T-cell (primary cell): ENCODE data around the gene NUDCD3. TPM values are rescaled to one million over a fixed set of nuclear protein-coding genes. Genes with fewer than 3 reads are reported as not detected.
A peak's percentile ranks its signal among the peaks of the same experiment; 100 is the strongest.

Source experiments
- ATAC-seq, 4 experiments: fragments of 200-7000 bp in 3 of 4; fragments of 150-1000 bp in 1 of 4; cut with Tn5 transposase; replicated peaks in 1 of 4; 1 replicate in 3 of 4; 2 replicates in 1 of 4; pipeline ENCODE4 v1.10.0; 2021; ENCODE audit warnings: moderate library complexity in 3 of 4, mild to moderate bottlenecking in 2 of 4, moderate number of reproducible peaks in 1 of 4
- CTCF ChIA-PET, 2 donors: fragments of 300-600 bp; sonication (Branson Sonifier 250); formaldehyde crosslinking; loops; one replicate each; lab custom pipeline; 2022; ENCODE audit warnings: antibody characterized with exemption in 2 of 2; lab: Charles Lee
- POLR2A ChIA-PET, 2 donors: fragments of 300-600 bp; sonication (Branson Sonifier 250); formaldehyde crosslinking; loops; one replicate each; lab custom pipeline; 2022; ENCODE audit warnings: antibody characterized with exemption in 2 of 2; lab: Charles Lee
- DNase-seq, 35 experiments: peaks; one replicate each; pipeline versions ENCODE4 v3.0.0 to v3.0.0-alpha.2; 2013 to 2023
- H3K27ac ChIP-seq: one replicate; pipeline ENCODE4 v1.5.1; 2013; ENCODE audit warnings: low read length
- H3K27me3 ChIP-seq, 2 experiments: replicated peaks in 1 of 2; 1 replicate in 1 of 2; 2 replicates in 1 of 2; pipeline versions ENCODE4 v1.6.1 to v1.7.0; 2013; ENCODE audit warnings: low read length in 1 of 2, mixed read lengths in 1 of 2; ENCODE audit not compliant: control insufficient read depth in 2 of 2, insufficient read depth in 2 of 2; ENCODE audit errors: extremely low read depth in 1 of 2
- H3K36me3 ChIP-seq, 2 donors: 1 replicate in 1 of 2; 2 replicates in 1 of 2; pipeline versions ENCODE4 v1.6.1 to v1.7.0; 2013; ENCODE audit warnings: low read length in 1 of 2; ENCODE audit not compliant: control insufficient read depth in 2 of 2, insufficient read depth in 1 of 2; ENCODE audit errors: extremely low read depth in 1 of 2
- H3K4me1 ChIP-seq, 2 experiments: 1 replicate in 1 of 2; 2 replicates in 1 of 2; pipeline versions ENCODE4 v1.6.1 to v1.7.0; 2013; ENCODE audit warnings: low read length in 2 of 2, mixed read lengths in 1 of 2; ENCODE audit not compliant: insufficient read depth in 2 of 2, control insufficient read depth in 1 of 2; ENCODE audit errors: extremely low read depth in 1 of 2
- H3K4me3 ChIP-seq, 2 donors: 1 replicate in 1 of 2; 2 replicates in 1 of 2; pipeline versions ENCODE4 v1.5.1 to v1.7.0; 2013; ENCODE audit warnings: mild to moderate bottlenecking in 2 of 2, low read length in 1 of 2, moderate library complexity in 1 of 2; ENCODE audit not compliant: control insufficient read depth in 1 of 2; ENCODE audit errors: extremely low read depth in 1 of 2
- H3K9me3 ChIP-seq: 2 replicates; pipeline ENCODE4 v1.7.0; 2013
- H3K27ac Mint-ChIP-seq, 2 donors: one replicate each; pipeline ENCODE4 v1.8.0; 2020 to 2021; ENCODE audit warnings: mild to moderate bottlenecking in 2 of 2, mixed read lengths in 2 of 2
- H3K27me3 Mint-ChIP-seq, 2 donors: one replicate each; pipeline ENCODE4 v1.8.0; 2021 to 2022; ENCODE audit warnings: mixed read lengths in 2 of 2
- H3K36me3 Mint-ChIP-seq: one replicate; pipeline ENCODE4 v1.8.0; 2021; ENCODE audit warnings: mixed read lengths
- H3K4me1 Mint-ChIP-seq, 3 donors: one replicate each; pipeline ENCODE4 v1.8.0; 2020 to 2022; ENCODE audit warnings: mixed read lengths in 3 of 3, mild to moderate bottlenecking in 1 of 3
- H3K4me3 Mint-ChIP-seq, 3 donors: one replicate each; pipeline ENCODE4 v1.8.0; 2020 to 2022; ENCODE audit warnings: mild to moderate bottlenecking in 3 of 3, mixed read lengths in 3 of 3, moderate library complexity in 3 of 3
- H3K9me3 Mint-ChIP-seq, 3 donors: one replicate each; pipeline ENCODE4 v1.8.0; 2020 to 2022; ENCODE audit warnings: mixed read lengths in 3 of 3
- WGBS: methylation state at CpG from one replicate; pipeline ENCODE4 v1.1.5; 2013; ENCODE audit warnings: missing lambda C conversion rate; ENCODE audit not compliant: insufficient coverage; 5-methylcytosine and 5-hydroxymethylcytosine counted together
- total RNA-seq, 35 experiments: library from RNA in 6 of 35; stranded (reverse) in 6 of 35; fragments of 120-200 nt in 1 of 35; gene quantifications; one replicate each; pipeline versions ENCODE4 v1.2.1 to v1.2.4 and lab custom pipeline; 2013 to 2026

Gene NUDCD3
- total RNA-seq, 5 donors from 2014 or later (not counting 1 experiment from before 2014, with no cell fraction given) = 87.9 to 106 (median 95.9) TPM

DNA sequence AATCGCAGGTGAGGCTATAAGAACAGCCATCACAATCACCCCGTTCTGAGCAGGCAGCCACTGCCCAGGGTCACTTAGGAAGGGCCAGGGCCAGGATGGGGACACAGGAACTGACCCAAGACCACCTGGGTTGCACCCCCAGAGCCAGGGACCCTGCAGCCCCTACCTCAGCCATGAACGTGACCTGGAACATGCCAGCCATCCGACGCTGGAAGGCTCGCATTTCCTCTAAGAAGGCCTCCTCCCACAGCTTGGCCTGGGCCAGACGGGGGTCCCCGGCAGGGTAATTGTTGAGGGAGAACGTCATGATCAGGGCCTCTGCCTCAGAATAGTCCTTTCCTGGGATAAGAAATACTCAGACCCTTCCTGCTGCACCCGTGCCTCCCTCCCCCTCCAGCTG, 45.6 kb upstream of the NUDCD3 start:
- POLR2A ChIA-PET = interaction anchor here in 1 of 2 donors (0.6 kb wide), 1 partner anchor 42 kb away, joined by 8 read pairs; no protein-coding TSS in a partner anchor
- Mint-ChIP-seq H3K4me3 (no peak overlapping the region), H3K36me3 (no peaks in the 10 kb centered on the region), H3K9me3 (no peaks in the 10 kb centered on the region), H3K27ac (no peak overlapping the region), H3K4me1 (no peaks in the 10 kb centered on the region), H3K27me3 (no peaks in the 10 kb centered on the region)
- ATAC-seq (no peak), DNase-seq (no peak)
- Histone ChIP-seq H3K9me3 (no peaks in the 10 kb centered on the region), H3K27ac (no peak overlapping the region), H3K27me3 (peaks cover 0 to 12% of the 10 kb centered on the region in 2 experiments), H3K36me3 (no peaks in the 10 kb centered on the region), H3K4me1 (no peaks in the 10 kb centered on the region), H3K4me3 (no peak overlapping the region)
- WGBS = 86% methylated on average over 2 of the region's 10 CpGs
- CTCF ChIA-PET = interaction anchor here in 1 of 2 donors (0.7 kb wide), 1 partner anchor 25 kb away, joined by 3 read pairs; no protein-coding TSS in a partner anchor

GRCh38 chr7:44535348-44536064, 45.0 kb upstream of the NUDCD3 start:
- Histone ChIP-seq H3K27ac (no peak overlapping the region), H3K4me1 (no peaks in the 10 kb centered on the region), H3K9me3 (no peaks in the 10 kb centered on the region), H3K4me3 (no peak overlapping the region), H3K27me3 (peaks cover 0 to 8% of the 10 kb centered on the region in 2 experiments), H3K36me3 (no peaks in the 10 kb centered on the region)
- DNase-seq (no peak), ATAC-seq (no peak)
- Mint-ChIP-seq H3K36me3 (no peaks in the 10 kb centered on the region), H3K27me3 (no peaks in the 10 kb centered on the region), H3K9me3 (no peaks in the 10 kb centered on the region), H3K27ac (no peak overlapping the region), H3K4me3 (no peak overlapping the region), H3K4me1 (no peaks in the 10 kb centered on the region)
- 78% methylated on average over 6 of the region's 8 CpGs for WGBS
- ChIA-PET CTCF (interaction anchor here in 1 of 2 donors (0.6 to 0.7 kb wide), 4 partner anchors 36 to 294 kb away, joined by 3 to 5 read pairs (median 4); no protein-coding TSS in a partner anchor), POLR2A (interaction anchor here (0.6 to 0.7 kb wide), 2 partner anchors 43 to 60 kb away, joined by 4 to 8 read pairs; no protein-coding TSS in a partner anchor)

DNA sequence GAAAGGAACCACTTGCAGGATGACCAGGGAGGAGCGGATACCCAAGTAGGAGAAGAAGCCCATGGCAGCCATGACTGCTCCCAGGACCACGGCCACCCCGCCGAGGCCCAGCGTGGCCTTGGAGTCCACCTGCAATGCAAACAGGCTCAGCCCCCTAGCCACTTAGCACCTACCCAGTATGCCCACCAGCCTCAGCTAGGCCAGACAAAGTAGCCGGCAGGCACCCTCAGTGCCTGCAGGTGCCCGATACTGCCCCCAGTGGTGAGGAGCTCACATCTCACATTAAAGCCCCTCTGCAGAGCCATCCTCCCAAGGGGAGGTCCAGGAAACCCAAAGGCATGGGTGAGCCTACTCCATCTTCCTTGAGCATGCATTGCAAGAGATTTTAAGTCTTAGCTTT, 44.0 kb upstream of the NUDCD3 start:
- CTCF ChIA-PET = interaction anchor here in 1 of 2 donors (0.6 to 0.7 kb wide), 3 partner anchors 35 to 1653 kb away, joined by 3 to 5 read pairs (median 4); no protein-coding TSS in a partner anchor
- H3K27me3 Mint-ChIP-seq = no peaks in the 10 kb centered on the region

GRCh38 chr7:44534087-44534486, 43.6 kb upstream of the NUDCD3 start:
- ATAC-seq (no peak), DNase-seq (no peak)
- Histone ChIP-seq H3K27ac (no peak overlapping the region), H3K4me1 (no peaks in the 10 kb centered on the region), H3K36me3 (no peaks in the 10 kb centered on the region), H3K27me3 (peaks cover 0 to 6% of the 10 kb centered on the region in 2 experiments), H3K4me3 (no peak overlapping the region), H3K9me3 (no peaks in the 10 kb centered on the region)
- H3K4me3 Mint-ChIP-seq = no peak overlapping the region
- no peaks in the 10 kb centered on the region for H3K4me1 Mint-ChIP-seq
- H3K9me3 Mint-ChIP-seq = no peaks in the 10 kb centered on the region
- H3K36me3 Mint-ChIP-seq = no peaks in the 10 kb centered on the region
- H3K27me3 Mint-ChIP-seq = no peaks in the 10 kb centered on the region
- ChIA-PET CTCF (no interaction called here), POLR2A (no interaction called here)
- no peak overlapping the region for H3K27ac Mint-ChIP-seq
- WGBS = 100% methylated on average over 3 of the region's 5 CpGs

More for the DNA sequence above, 44.0 kb upstream of the NUDCD3 start:
- Histone ChIP-seq H3K27ac (no peak overlapping the region), H3K27me3 (peaks cover 0 to 8% of the 10 kb centered on the region in 2 experiments), H3K4me3 (no peak overlapping the region), H3K9me3 (no peaks in the 10 kb centered on the region), H3K36me3 (no peaks in the 10 kb centered on the region), H3K4me1 (no peaks in the 10 kb centered on the region)
- DNase-seq = peak in 30 of 35 experiments; percentile 6 to 56 (median 30)
- 49% methylated on average over 3 of the region's 7 CpGs for WGBS
- H3K4me3 Mint-ChIP-seq = no peak overlapping the region
- H3K4me1 Mint-ChIP-seq = no peaks in the 10 kb centered on the region
- H3K36me3 Mint-ChIP-seq = no peaks in the 10 kb centered on the region
- no peak overlapping the region for H3K27ac Mint-ChIP-seq
- no peaks in the 10 kb centered on the region for H3K9me3 Mint-ChIP-seq
- peak; percentile 40 to 67 (median 62) for ATAC-seq
- POLR2A ChIA-PET = interaction anchor here in 1 of 2 donors (0.5 kb wide), 1 partner anchor 312 kb away, joined by 7 read pairs; no protein-coding TSS in a partner anchor

- no peaks in the 10 kb centered on the region for H3K4me1 Mint-ChIP-seq
Measured at GRCh38 chr7:44533301-44534055, 43.0 kb upstream of the NUDCD3 start.

More at GRCh38 chr7:44533301-44534055, 43.0 kb upstream of the NUDCD3 start:
- no peak for DNase-seq
- H3K27ac ChIP-seq = no peak overlapping the region
- Mint-ChIP-seq H3K4me3 (no peak overlapping the region), H3K27ac (no peak overlapping the region), H3K27me3 (peaks cover 0 to under 1% of the 10 kb centered on the region in 2 donors), H3K9me3 (peaks cover 0 to under 1% (median 0%) of the 10 kb centered on the region in 3 donors), H3K36me3 (no peaks in the 10 kb centered on the region)
- H3K27me3 ChIP-seq = peaks cover 0 to 4% of the 10 kb centered on the region in 2 experiments
- no peak overlapping the region for H3K4me3 ChIP-seq
- H3K36me3 ChIP-seq = no peaks in the 10 kb centered on the region
- no peaks in the 10 kb centered on the region for H3K4me1 ChIP-seq
- CTCF ChIA-PET = no interaction called here
- no peaks in the 10 kb centered on the region for H3K9me3 ChIP-seq
- POLR2A ChIA-PET = no interaction called here
- no peak for ATAC-seq
- WGBS = 81% methylated on average over 3 of the region's 8 CpGs
